Measurements from ENCODE around the gene PTPRF.

PTPRF gene

GRCh38 chr1:43604192-43604591 is 73.5 kb downstream of the PTPRF start:
- TF ChIP-seq CTCF (IDR thresholded peaks at IDR 0.05; ENCODE audit: low read depth, low read length) (no peak), POLR2A (IDR thresholded peaks at IDR 0.05; ENCODE audit: extremely low read depth, insufficient read length) (no peak), MAX (IDR thresholded peaks at IDR 0.05; ENCODE audit: low read depth, low read length) (no peak), MYC (IDR thresholded peaks at IDR 0.05; ENCODE audit: low read depth, low read length) (no peak)
- H3K4me3 ChIP-seq (ENCODE audit: low read depth, low read length) = no peak overlapping the region
- DNase-seq (ENCODE audit: low read depth) = no peak

- H3K4me3 ChIP-seq (ENCODE audit: low read depth, low read length) = no peak overlapping the region
- TF ChIP-seq CTCF (IDR thresholded peaks at IDR 0.05; ENCODE audit: low read depth, low read length) = no peak
- TF ChIP-seq POLR2A (IDR thresholded peaks at IDR 0.05; ENCODE audit: extremely low read depth, insufficient read length) = no peak
- no peak for TF ChIP-seq MYC (IDR thresholded peaks at IDR 0.05; ENCODE audit: low read depth, low read length)
- no peak for TF ChIP-seq MAX (IDR thresholded peaks at IDR 0.05; ENCODE audit: low read depth, low read length)
- no peak for DNase-seq (ENCODE audit: low read depth)
Observed at GRCh38 chr1:43605157-43605556, 74.5 kb downstream of the PTPRF start.

GRCh38 chr1:43605766-43606165 is 75.1 kb downstream of the PTPRF start:
- DNase-seq (ENCODE audit: low read depth) = no peak
- TF ChIP-seq POLR2A (IDR thresholded peaks at IDR 0.05; ENCODE audit: extremely low read depth, insufficient read length) = no peak

GRCh38 chr1:43606624-43607023 is 75.9 kb downstream of the PTPRF start:
- no peak overlapping the region for H3K4me3 ChIP-seq (ENCODE audit: low read depth, low read length)
- no peak for DNase-seq (ENCODE audit: low read depth)
- TF ChIP-seq POLR2A (IDR thresholded peaks at IDR 0.05; ENCODE audit: extremely low read depth, insufficient read length) = no peak
- TF ChIP-seq MAX (IDR thresholded peaks at IDR 0.05; ENCODE audit: low read depth, low read length) = no peak
- no peak for TF ChIP-seq CTCF (IDR thresholded peaks at IDR 0.05; ENCODE audit: low read depth, low read length)
- TF ChIP-seq MYC (IDR thresholded peaks at IDR 0.05; ENCODE audit: low read depth, low read length) = no peak

More at GRCh38 chr1:43605766-43606165, 75.1 kb downstream of the PTPRF start:
- H3K4me3 ChIP-seq (ENCODE audit: low read depth, low read length) = no peak overlapping the region

- TF ChIP-seq MYC (IDR thresholded peaks at IDR 0.05; ENCODE audit: low read depth, low read length) (no peak), CTCF (IDR thresholded peaks at IDR 0.05; ENCODE audit: low read depth, low read length) (no peak), POLR2A (IDR thresholded peaks at IDR 0.05; ENCODE audit: extremely low read depth, insufficient read length) (no peak), MAX (IDR thresholded peaks at IDR 0.05; ENCODE audit: low read depth, low read length) (no peak)
- H3K4me3 ChIP-seq (ENCODE audit: low read depth, low read length) = no peak overlapping the region
- no peak for DNase-seq (ENCODE audit: low read depth)
Observed at GRCh38 chr1:43608827-43609226, 78.1 kb downstream of the PTPRF start.

- no peak for DNase-seq (ENCODE audit: low read depth)
- TF ChIP-seq POLR2A (IDR thresholded peaks at IDR 0.05; ENCODE audit: extremely low read depth, insufficient read length) (no peak), CTCF (IDR thresholded peaks at IDR 0.05; ENCODE audit: low read depth, low read length) (no peak), MAX (IDR thresholded peaks at IDR 0.05; ENCODE audit: low read depth, low read length) (no peak), MYC (IDR thresholded peaks at IDR 0.05; ENCODE audit: low read depth, low read length) (no peak)
Observed at GRCh38 chr1:43610339-43610738, 79.7 kb downstream of the PTPRF start.

More at GRCh38 chr1:43610339-43610738, 79.7 kb downstream of the PTPRF start:
- H3K4me3 ChIP-seq (ENCODE audit: low read depth, low read length) = no peak overlapping the region
